Heart left ventricle (tissue), 13 donors: ENCODE measurements around the gene TNP1.

Experiments
- CTCF ChIP-seq, 12 donors: fragments of 200-600 bp; sonication (generic) in 4 of 12; IDR thresholded peaks; one replicate each; pipeline versions ENCODE4 v1.5.0 to v1.8.0; 2018 to 2022; ENCODE audit warnings: antibody characterized with exemption in 12 of 12, mild to moderate bottlenecking in 5 of 12
- POLR2A ChIP-seq, 2 donors: fragments of 450-650 bp; IDR thresholded peaks; one replicate each; pipeline ENCODE4 v1.6.1; 2017; ENCODE audit warnings: antibody characterized with exemption in 2 of 2, mild to moderate bottlenecking in 2 of 2, moderate library complexity in 2 of 2
- donor health status: ischemic (EF 13 %, LVEDD 7.1; RV severe dilation, severe dysfunction).
- donor health status: DM: no; HTN: yes; CAD: no.
- donor health status: DM: no; HTN: no; CAD: no.
- donor health status: ischemic (EF 25% LVEDD 6.9; RV normal size, moderate dysfunction).
- donor health status: ischemic (EF 25% LVEDD 5.7; RV mildly dilated, moderate dysfunction).
- donor health status: ischemic (EF 35%, LVEDD 5.7; RV mildly dilated, moderate dysfunction).
- donor health status: nonischemic (EF 11% LVEDD 7.7; RV severe dilation, severe dysfunction).
- donor health status: DM: yes; HTN: yes; CAD: no.
- donor health status: PGD.
- donor health status: ischemic (EF 29% LVEDD 5.4; RV normal size, mild dysfunction).
- donor health status: nonischemic (EF 23%, LVEDD 6.1; RV moderate dilation, normal function).

GRCh38 chr2:216837740-216838139, 22.1 kb downstream of the TNP1 start:
- TF ChIP-seq CTCF (IDR thresholded peaks at IDR 0.05) (no peak), POLR2A (IDR thresholded peaks at IDR 0.05) (no peak)
